Tibial artery (tissue), 4 donors: Measurements from ENCODE around the gene CREB5.

ENCODE experiments used
- DNase-seq, 2 donors: peaks; one replicate each; pipeline ENCODE4 v3.0.0-alpha.2; 2019
- H3K27ac ChIP-seq, 2 donors: fragments of 200-600 bp; sonication (generic) in 1 of 2; 1 replicate in 1 of 2; 2 replicates in 1 of 2; pipeline ENCODE4 v1.5.1; 2018 to 2019; ENCODE audit warnings: mild to moderate bottlenecking in 1 of 2
- H3K27me3 ChIP-seq, 2 donors: fragments of 200-600 bp; sonication (generic) in 1 of 2; one replicate each; pipeline versions ENCODE4 v1.5.1 to v1.6.0; 2016 to 2019
- H3K36me3 ChIP-seq, 3 donors: fragments of 200-600 bp; sonication (generic) in 2 of 3; one replicate each; pipeline ENCODE4 v1.5.1; 2016 to 2019; ENCODE audit warnings: mild to moderate bottlenecking in 2 of 3
- H3K4me1 ChIP-seq, 4 donors: fragments of 200-600 bp; sonication (generic) in 2 of 4; 1 replicate in 3 of 4; 2 replicates in 1 of 4; pipeline ENCODE4 v1.5.1; 2016 to 2019
- H3K4me3 ChIP-seq, 2 donors: fragments of 200-600 bp; sonication (generic) in 1 of 2; 1 replicate in 1 of 2; 2 replicates in 1 of 2; pipeline ENCODE4 v1.5.1; 2018 to 2019; ENCODE audit warnings: mild to moderate bottlenecking in 2 of 2
- H3K9me3 ChIP-seq, 3 donors: fragments of 200-600 bp; sonication (generic) in 1 of 3; one replicate each; pipeline ENCODE4 v1.5.1; 2016 to 2019
- CTCF ChIP-seq, 2 experiments: fragments of 200-600 bp in 1 of 2; fragments of 450-650 bp in 1 of 2; IDR thresholded peaks; one replicate each; pipeline ENCODE4 v1.5.1; 2017 to 2019; ENCODE audit warnings: antibody characterized with exemption in 2 of 2, mild to moderate bottlenecking in 1 of 2, moderate library complexity in 1 of 2
- intact Hi-C: fragments of 100-400 bp; cut with DNase I; formaldehyde crosslinking; loops from one replicate; pipeline ENCODE4 v1.15.0; 2023; ENCODE audit warnings: low total_unique reads

The CREB5 gene

DNA sequence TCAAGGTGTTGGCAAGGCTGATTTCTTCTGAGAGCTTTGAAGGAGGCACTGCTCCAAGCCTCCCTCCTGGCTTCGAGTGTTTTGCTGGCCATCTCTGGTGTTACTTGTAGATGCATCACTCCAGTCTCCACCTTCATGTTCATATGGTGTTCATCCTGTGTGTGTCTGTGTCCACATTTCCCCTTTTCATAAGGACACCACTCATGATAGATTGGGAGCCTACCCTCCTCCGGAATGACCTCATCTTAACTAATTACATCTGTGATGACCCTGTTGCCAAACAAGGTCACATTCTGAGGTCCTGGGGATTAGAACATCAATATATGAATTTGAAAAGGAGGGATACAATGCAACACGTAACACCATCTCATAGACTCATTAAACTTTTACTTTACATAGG, 119.0 kb downstream of the CREB5 start:
- intact Hi-C loops, result loop anchor here (10.0 kb wide), 1 partner anchor 136 kb away; no protein-coding TSS in a partner anchor
- TF ChIP-seq CTCF (IDR thresholded peaks at IDR 0.05), result no peak
- Histone ChIP-seq H3K27ac (no peak overlapping the region), H3K9me3 (no peaks in the 10 kb centered on the region), H3K36me3 (no peaks in the 10 kb centered on the region), H3K4me3 (no peak overlapping the region), H3K4me1 (peaks cover 0 to 30% (median 12%) of the 10 kb centered on the region in 4 donors), H3K27me3 (no peaks in the 10 kb centered on the region)
- DNase-seq, result no peak

GRCh38 chr7:28532181-28532580, 119.9 kb downstream of the CREB5 start:
- no peaks in the 10 kb centered on the region for H3K9me3 ChIP-seq
- intact Hi-C loops, result loop anchor here (10.0 kb wide), 1 partner anchor 137 kb away; no protein-coding TSS in a partner anchor
- H3K27ac ChIP-seq, result no peak overlapping the region
- DNase-seq, result no peak
- H3K4me1 ChIP-seq, result peaks cover 0 to 30% (median 12%) of the 10 kb centered on the region in 4 donors
- TF ChIP-seq CTCF (IDR thresholded peaks at IDR 0.05), result no peak
- no peak overlapping the region for H3K4me3 ChIP-seq
- no peaks in the 10 kb centered on the region for H3K27me3 ChIP-seq
- H3K36me3 ChIP-seq, result no peaks in the 10 kb centered on the region

GRCh38 chr7:28533267-28533666, 120.9 kb downstream of the CREB5 start:
- H3K27ac ChIP-seq, result peak overlapping the region in 1 of 2 donors; percentile 12

DNA sequence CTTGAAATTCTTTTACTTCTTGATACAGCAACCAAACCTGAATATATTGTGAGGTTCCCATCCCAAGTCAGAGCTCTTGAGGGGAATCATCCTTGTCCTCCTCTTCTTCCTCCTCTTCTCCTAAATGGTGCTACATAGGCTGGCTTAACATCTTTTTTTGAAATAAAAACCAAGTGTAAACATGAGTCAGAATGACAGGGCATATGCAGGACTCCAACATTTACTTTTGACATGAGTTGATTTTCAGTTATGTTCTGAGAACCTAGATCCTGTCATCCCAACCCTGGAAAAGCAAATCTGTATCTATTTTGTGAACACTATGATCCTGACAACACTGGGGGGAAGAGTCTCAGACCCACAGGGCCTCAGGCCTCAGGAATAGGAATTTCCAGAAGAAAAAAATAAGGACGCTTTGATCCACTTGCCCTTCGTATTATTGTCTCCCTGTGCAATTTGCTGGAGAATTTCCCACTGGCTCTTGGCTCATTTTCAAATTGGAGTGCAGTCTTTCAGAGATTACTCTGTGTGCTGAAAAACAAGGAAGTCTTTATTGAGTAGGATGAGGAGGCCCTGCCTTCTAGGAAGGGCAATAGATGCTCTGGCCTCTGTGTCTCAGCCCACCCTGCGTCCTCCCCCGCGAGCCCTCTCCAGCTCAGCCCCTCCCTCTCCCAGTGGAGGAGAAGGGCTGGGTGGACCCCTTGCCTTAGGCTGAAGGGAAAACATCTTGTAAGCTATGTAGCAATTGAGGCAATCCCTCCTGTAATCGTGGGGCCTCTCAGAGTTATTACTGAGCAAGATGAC, 121.6 kb downstream of the CREB5 start:
- Histone ChIP-seq H3K27ac (peak overlapping the region in 1 of 2 donors; percentile 12), H3K4me1 (peaks cover 0 to 30% (median 12%) of the 10 kb centered on the region in 4 donors), H3K4me3 (no peak overlapping the region), H3K36me3 (no peaks in the 10 kb centered on the region), H3K9me3 (no peaks in the 10 kb centered on the region), H3K27me3 (no peaks in the 10 kb centered on the region)
- peak in 1 of 2 donors; percentile 56 for DNase-seq
- intact Hi-C loops, result loop anchor here (10.0 kb wide), 1 partner anchor 139 kb away; no protein-coding TSS in a partner anchor
- TF ChIP-seq CTCF (IDR thresholded peaks at IDR 0.05), result no peak

More at GRCh38 chr7:28533267-28533666, 120.9 kb downstream of the CREB5 start:
- no peak for TF ChIP-seq CTCF (IDR thresholded peaks at IDR 0.05)
- Histone ChIP-seq H3K4me1 (peaks cover 0 to 30% (median 12%) of the 10 kb centered on the region in 4 donors), H3K27me3 (no peaks in the 10 kb centered on the region), H3K36me3 (no peaks in the 10 kb centered on the region), H3K4me3 (no peak overlapping the region), H3K9me3 (no peaks in the 10 kb centered on the region)
- intact Hi-C loops, result loop anchor here (10.0 kb wide), 1 partner anchor 138 kb away; no protein-coding TSS in a partner anchor
- DNase-seq, result no peak

DNA sequence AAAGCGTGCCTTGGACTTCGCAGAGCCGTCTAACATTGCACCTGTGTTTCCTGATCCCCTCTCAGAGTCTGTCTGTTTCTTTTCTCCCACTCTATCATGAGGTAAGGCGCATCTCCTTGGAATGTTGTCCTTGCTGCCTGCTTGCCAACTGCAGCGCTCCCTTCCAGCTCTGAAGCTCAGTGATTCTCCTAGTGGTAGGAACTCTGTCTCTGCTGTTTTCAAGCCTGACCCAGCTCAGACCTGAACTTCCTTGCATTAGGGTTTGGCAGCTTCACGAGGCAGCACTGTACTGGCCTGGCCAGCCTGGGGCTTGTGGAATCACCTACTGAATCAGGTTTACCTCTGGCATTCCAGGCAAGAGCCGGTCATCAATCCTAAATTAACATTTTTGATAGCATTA, 123.9 kb downstream of the CREB5 start:
- no peaks in the 10 kb centered on the region for H3K27me3 ChIP-seq
- peaks cover 0 to 16% (median 4%) of the 10 kb centered on the region in 4 donors for H3K4me1 ChIP-seq
- H3K36me3 ChIP-seq, result no peaks in the 10 kb centered on the region
- H3K4me3 ChIP-seq, result peak overlapping the region in 1 of 2 donors; percentile 14
- intact Hi-C loops, result loop anchor here (10.0 kb wide), 1 partner anchor 141 kb away; no protein-coding TSS in a partner anchor
- no peaks in the 10 kb centered on the region for H3K9me3 ChIP-seq
- H3K27ac ChIP-seq, result no peak overlapping the region
- no peak for DNase-seq
- TF ChIP-seq CTCF (IDR thresholded peaks at IDR 0.05), result peak; percentile 32 to 48
